ENCODE results near the gene GRK1. TPM values are rescaled to one million over a fixed set of nuclear protein-coding genes. Genes with fewer than 3 reads are reported as not detected.

GRK1 gene
- total RNA-seq, 4 donors from 2014 or later, result 0.07 to 0.12 TPM; not detected in 2

DNA sequence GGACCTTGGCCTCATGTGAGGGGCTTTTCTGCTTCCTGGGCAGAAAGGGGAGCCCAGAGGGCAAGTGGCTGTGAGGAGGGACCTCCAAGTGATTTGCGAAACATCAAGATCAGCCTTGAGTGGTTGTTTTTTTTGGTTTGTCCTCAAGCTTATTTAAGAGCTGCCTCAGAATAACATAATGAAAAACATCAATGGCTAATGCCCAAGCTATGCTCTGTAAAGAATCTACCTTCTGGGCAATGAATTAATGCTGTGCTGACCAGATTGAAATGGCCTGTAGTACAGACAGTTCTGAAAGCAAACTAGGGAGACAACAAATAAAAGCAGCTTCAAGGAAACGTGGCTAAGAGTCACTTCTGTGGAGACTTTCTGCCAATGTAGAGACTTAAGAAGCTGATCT lies 100.3 kb downstream of the GRK1 start:
- TF ChIP-seq POLR2A (IDR thresholded peaks at IDR 0.05), result no peak
- TF ChIP-seq, protein P1, sequence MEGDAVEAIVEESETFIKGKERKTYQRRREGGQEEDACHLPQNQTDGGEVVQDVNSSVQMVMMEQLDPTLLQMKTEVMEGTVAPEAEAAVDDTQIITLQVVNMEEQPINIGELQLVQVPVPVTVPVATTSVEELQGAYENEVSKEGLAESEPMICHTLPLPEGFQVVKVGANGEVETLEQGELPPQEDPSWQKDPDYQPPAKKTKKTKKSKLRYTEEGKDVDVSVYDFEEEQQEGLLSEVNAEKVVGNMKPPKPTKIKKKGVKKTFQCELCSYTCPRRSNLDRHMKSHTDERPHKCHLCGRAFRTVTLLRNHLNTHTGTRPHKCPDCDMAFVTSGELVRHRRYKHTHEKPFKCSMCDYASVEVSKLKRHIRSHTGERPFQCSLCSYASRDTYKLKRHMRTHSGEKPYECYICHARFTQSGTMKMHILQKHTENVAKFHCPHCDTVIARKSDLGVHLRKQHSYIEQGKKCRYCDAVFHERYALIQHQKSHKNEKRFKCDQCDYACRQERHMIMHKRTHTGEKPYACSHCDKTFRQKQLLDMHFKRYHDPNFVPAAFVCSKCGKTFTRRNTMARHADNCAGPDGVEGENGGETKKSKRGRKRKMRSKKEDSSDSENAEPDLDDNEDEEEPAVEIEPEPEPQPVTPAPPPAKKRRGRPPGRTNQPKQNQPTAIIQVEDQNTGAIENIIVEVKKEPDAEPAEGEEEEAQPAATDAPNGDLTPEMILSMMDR (IDR thresholded peaks at IDR 0.05), result no peak
- H3K4me3 ChIP-seq, result no peak overlapping the region
- intact Hi-C loops (cut with DNase I; ENCODE audit: low total_unique reads), result no loop called here
- no peak for DNase-seq
- no peaks in the 10 kb centered on the region for H3K4me1 ChIP-seq
- no peaks in the 10 kb centered on the region for H3K9me3 ChIP-seq
- H3K36me3 ChIP-seq, result no peaks in the 10 kb centered on the region
- no peaks in the 10 kb centered on the region for H3K27me3 ChIP-seq
- H3K27ac ChIP-seq, result no peak overlapping the region

DNA sequence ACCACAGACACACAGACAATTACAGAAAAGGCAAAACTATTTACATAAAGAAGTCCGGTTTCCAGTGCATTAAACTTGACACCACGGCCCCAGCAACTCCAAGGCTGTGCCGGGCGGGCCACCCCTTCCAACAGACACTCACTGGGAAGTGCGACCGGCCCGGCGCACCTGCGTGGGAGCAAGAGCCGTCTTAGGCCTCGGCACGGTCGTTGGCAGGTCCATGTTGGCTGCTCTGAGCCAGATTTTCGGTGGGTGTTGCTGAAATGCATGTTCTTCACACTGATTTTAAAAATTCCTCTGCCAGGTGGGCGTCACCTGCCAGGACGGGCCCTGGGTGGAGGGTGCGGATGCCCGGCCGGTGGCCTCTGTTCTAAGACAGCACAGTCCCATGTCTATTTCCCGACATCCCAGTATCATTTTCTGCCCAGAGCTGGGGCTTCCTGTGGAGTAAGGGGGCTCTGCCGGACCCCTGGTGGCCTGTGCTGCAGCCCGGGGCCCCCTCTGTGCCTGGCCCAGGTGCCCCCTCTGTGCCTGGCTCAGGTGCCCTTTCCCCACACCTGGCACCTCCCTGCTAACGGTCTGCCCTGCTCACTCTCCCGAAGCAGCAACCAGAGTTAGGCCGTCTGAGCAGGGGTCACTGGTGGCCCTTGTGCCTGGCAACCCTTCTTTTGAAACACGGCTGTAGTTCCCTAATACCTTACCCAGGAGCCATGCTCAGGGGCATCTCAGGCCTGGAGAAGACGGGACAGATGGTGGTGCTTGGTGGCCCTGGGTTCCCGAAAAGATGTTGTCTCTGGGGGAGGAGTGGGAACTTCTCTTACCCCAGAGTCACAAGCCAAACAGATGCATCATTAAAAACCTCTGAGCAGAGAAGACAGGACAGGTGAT lies 101.2 kb downstream of the GRK1 start:
- intact Hi-C loops (cut with DNase I; ENCODE audit: low total_unique reads), result no loop called here
- no peak for DNase-seq
- H3K27me3 ChIP-seq, result no peaks in the 10 kb centered on the region
- no peaks in the 10 kb centered on the region for H3K4me1 ChIP-seq
- no peak overlapping the region for H3K27ac ChIP-seq
- TF ChIP-seq, protein P1 (IDR thresholded peaks at IDR 0.05), result no peak
- no peak for TF ChIP-seq POLR2A (IDR thresholded peaks at IDR 0.05)
- H3K9me3 ChIP-seq, result no peaks in the 10 kb centered on the region
- H3K36me3 ChIP-seq, result no peaks in the 10 kb centered on the region
- H3K4me3 ChIP-seq, result no peak overlapping the region

DNA sequence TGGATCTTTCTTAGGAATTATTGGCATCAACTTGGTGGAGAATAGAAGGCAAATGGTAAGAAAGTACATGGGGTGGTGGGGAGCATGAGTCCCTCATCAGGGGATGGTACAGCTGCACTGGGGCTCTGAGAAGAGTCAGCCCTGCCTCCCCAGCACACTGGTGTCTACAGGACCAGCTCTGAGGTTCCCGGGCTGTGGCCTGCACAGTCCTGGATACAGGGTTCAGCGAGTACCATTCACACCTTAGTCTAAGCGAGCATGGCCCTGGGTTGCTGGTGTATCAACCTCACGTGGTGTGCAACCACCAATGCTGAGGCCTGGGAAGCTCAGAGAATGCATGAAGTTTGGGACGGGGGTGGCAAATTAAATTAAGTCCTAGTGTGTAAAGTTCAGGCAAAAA lies 102.1 kb downstream of the GRK1 start:
- intact Hi-C loops (cut with DNase I; ENCODE audit: low total_unique reads), result no loop called here
- Histone ChIP-seq H3K27me3 (no peaks in the 10 kb centered on the region), H3K4me1 (no peaks in the 10 kb centered on the region), H3K36me3 (no peaks in the 10 kb centered on the region), H3K9me3 (no peaks in the 10 kb centered on the region), H3K27ac (no peak overlapping the region), H3K4me3 (no peak overlapping the region)
- TF ChIP-seq, protein P1 (IDR thresholded peaks at IDR 0.05), result no peak
- TF ChIP-seq POLR2A (IDR thresholded peaks at IDR 0.05), result no peak
- DNase-seq, result no peak

DNA sequence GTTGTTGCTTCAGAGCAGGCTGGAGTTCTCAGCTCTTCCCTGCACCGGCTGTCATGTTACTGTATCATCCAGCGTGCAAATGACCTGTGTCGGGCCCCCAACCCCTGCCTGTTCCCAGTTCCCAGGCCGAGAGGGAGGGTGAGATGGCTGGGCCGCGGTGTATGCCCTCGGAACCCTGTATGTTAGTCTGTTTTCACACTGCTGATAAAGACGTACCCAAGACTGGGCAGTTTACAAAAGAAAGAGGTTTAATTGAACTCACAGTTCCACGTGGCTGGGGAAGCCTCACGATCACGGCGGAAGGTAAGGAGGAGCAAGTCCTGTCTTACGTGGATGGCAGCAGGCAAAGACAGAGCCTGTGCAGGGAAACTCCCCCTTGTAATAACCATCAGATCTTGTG lies 102.9 kb downstream of the GRK1 start:
- H3K9me3 ChIP-seq, result no peaks in the 10 kb centered on the region
- intact Hi-C loops (cut with DNase I; ENCODE audit: low total_unique reads), result no loop called here
- H3K4me3 ChIP-seq, result no peak overlapping the region
- no peaks in the 10 kb centered on the region for H3K4me1 ChIP-seq
- no peaks in the 10 kb centered on the region for H3K27me3 ChIP-seq
- no peaks in the 10 kb centered on the region for H3K36me3 ChIP-seq
- no peak for TF ChIP-seq POLR2A (IDR thresholded peaks at IDR 0.05)
- TF ChIP-seq, protein P1 (IDR thresholded peaks at IDR 0.05), result no peak
- DNase-seq, result no peak
- no peak overlapping the region for H3K27ac ChIP-seq

DNA sequence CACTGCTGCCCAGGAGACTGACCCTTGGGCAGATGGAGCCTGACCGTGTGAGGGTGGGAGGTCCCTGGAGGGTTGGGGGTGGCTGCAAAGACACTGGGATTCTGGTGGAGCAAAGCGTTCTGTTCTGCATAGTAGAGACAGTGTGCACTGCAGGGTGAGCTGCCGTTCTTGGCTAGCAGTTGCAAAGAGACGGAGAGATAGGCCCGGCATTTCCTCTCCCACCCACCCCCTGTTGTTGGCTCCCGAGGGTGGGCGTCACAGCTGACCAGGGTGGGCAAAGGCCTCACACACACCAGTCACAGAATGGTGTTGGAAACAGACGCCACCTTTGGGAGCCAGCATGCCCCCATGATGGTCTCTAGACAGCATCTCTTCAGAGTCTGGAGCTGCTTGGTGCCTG lies 103.4 kb downstream of the GRK1 start:
- no peak overlapping the region for H3K27ac ChIP-seq
- intact Hi-C loops (cut with DNase I; ENCODE audit: low total_unique reads), result no loop called here
- H3K4me3 ChIP-seq, result no peak overlapping the region

More for the DNA sequence above, 103.4 kb downstream of the GRK1 start:
- TF ChIP-seq POLR2A (IDR thresholded peaks at IDR 0.05), result no peak
- TF ChIP-seq, protein P1 (IDR thresholded peaks at IDR 0.05), result no peak
- H3K36me3 ChIP-seq, result no peaks in the 10 kb centered on the region
- DNase-seq, result no peak
- H3K4me1 ChIP-seq, result no peaks in the 10 kb centered on the region
- H3K27me3 ChIP-seq, result no peaks in the 10 kb centered on the region
- no peaks in the 10 kb centered on the region for H3K9me3 ChIP-seq

Data from uterus (tissue), 4 donors.